Esophagus (tissue), 2 donors: ENCODE results near the gene CGB5. TPM values are rescaled to one million over a fixed set of nuclear protein-coding genes. Genes with fewer than 3 reads are reported as not detected.

ENCODE experiments used
- polyA plus RNA-seq, 2 donors: library from polyadenylated mRNA; stranded (reverse); fragments of 200-250 nt; gene quantifications; one replicate each; pipeline ENCODE4 v1.2.3, GENCODE V29; 2013
- donor health status: healthy with polysubstance abuse.
- donor health status: Bipolar disorder and iron deficiency.

CGB5 gene
- polyA plus RNA-seq, 2 donors, result 0.39 TPM; not detected in 1

Other genes starting within 250 kb of the CGB5 start
- 10 to 100 TPM; 21.9 to 31.4 TPM for gene BCAT2, start 232.8 kb upstream of the CGB5 start, polyA plus RNA-seq
- 1 to 10 TPM; 2.2 to 3.4 TPM for gene HSD17B14, start 207.4 kb upstream of the CGB5 start, polyA plus RNA-seq
- 1 to 10 TPM; 8.6 to 9.2 TPM for gene PLEKHA4, start 175.2 kb upstream of the CGB5 start, polyA plus RNA-seq
- 100 to 1,000 TPM in 1 of 2 donors, 10 to 100 TPM in 1; 38.0 to 145 TPM for gene PPP1R15A, start 171.4 kb upstream of the CGB5 start, polyA plus RNA-seq
- under 1 TPM in 1 of 2 donors, not detected in 1; 0.08 TPM for gene TULP2, start 145.1 kb upstream of the CGB5 start, polyA plus RNA-seq
- 100 to 1,000 TPM in 1 of 2 donors, 10 to 100 TPM in 1; 88.2 to 116 TPM for gene NUCB1, start 143.5 kb upstream of the CGB5 start, polyA plus RNA-seq
- gene DHDH, start 110.1 kb upstream of the CGB5 start, polyA plus RNA-seq, result 1 to 10 TPM in 1 of 2 donors, under 1 TPM in 1; 0.57 to 1.3 TPM
- 10 to 100 TPM; 41.7 to 56.9 TPM for gene BAX, start 89.0 kb upstream of the CGB5 start, polyA plus RNA-seq
- gene FTL, start 78.5 kb upstream of the CGB5 start, polyA plus RNA-seq, result 100 to 1,000 TPM; 645 to 931 TPM
- 10 to 100 TPM; 27.0 to 30.9 TPM for gene GYS1, start 50.5 kb upstream of the CGB5 start, polyA plus RNA-seq
- gene RUVBL2, start 50.0 kb upstream of the CGB5 start, polyA plus RNA-seq, result 10 to 100 TPM; 56.1 to 87.4 TPM
- gene LHB, start 26.8 kb upstream of the CGB5 start, polyA plus RNA-seq, result under 1 TPM; 0.29 to 0.45 TPM
- gene CGB3, start 19.5 kb upstream of the CGB5 start, polyA plus RNA-seq, result not detected
- not detected for gene CGB2, start 12.0 kb upstream of the CGB5 start, polyA plus RNA-seq
- not detected for gene CGB1, start 7.0 kb upstream of the CGB5 start, polyA plus RNA-seq
- not detected for gene CGB8, start 5.3 kb downstream of the CGB5 start, polyA plus RNA-seq
- 1 to 10 TPM; 1.4 to 3.5 TPM for gene CGB7, start 13.9 kb downstream of the CGB5 start, polyA plus RNA-seq
- gene NTF4, start 21.0 kb downstream of the CGB5 start, polyA plus RNA-seq, result 10 to 100 TPM in 1 of 2 donors, 1 to 10 TPM in 1; 7.7 to 20.0 TPM
- under 1 TPM; 0.01 to 0.02 TPM for gene KCNA7, start 28.9 kb downstream of the CGB5 start, polyA plus RNA-seq
- gene SNRNP70, start 41.6 kb downstream of the CGB5 start, polyA plus RNA-seq, result 100 to 1,000 TPM; 160 to 252 TPM
- 10 to 100 TPM; 13.7 to 18.5 TPM for gene LIN7B, start 70.5 kb downstream of the CGB5 start, polyA plus RNA-seq
- gene C19orf73, start 75.3 kb downstream of the CGB5 start, polyA plus RNA-seq, result 1 to 10 TPM; 2.3 to 5.4 TPM
- 10 to 100 TPM; 15.2 to 28.6 TPM for gene PPFIA3, start 75.7 kb downstream of the CGB5 start, polyA plus RNA-seq
- gene HRC, start 111.5 kb downstream of the CGB5 start, polyA plus RNA-seq, result under 1 TPM; 0.39 to 0.65 TPM
- 10 to 100 TPM; 11.4 to 43.7 TPM for gene TRPM4, start 113.9 kb downstream of the CGB5 start, polyA plus RNA-seq